K562 (cell line): ENCODE results near the gene TRDN. TPM values are rescaled to one million over a fixed set of nuclear protein-coding genes. Genes with fewer than 3 reads are reported as not detected.
A peak's percentile ranks its signal among the peaks of the same experiment; 100 is the strongest.

Source experiments
- ATAC-seq: fragments of 200-7000 bp; cut with Tn5 transposase; 3 replicates; pipeline ENCODE4 v1.9.1; 2020; ENCODE audit warnings: moderate library complexity
- BruUV-seq: library from RNA; stranded (reverse); fragments of 400-500 nt; replicated peaks from 2 replicates; lab custom pipeline; 2021; lab: Mats Ljungman, UMichigan
- CTCF ChIA-PET: fragments of 300-600 bp; formaldehyde crosslinking; extraction: SDS; loops from one replicate; lab custom pipeline; 2021; ENCODE audit warnings: low intra/inter-chr PET ratio; lab: Yijun Ruan, JAX
- POLR2A ChIA-PET: fragments of 300-600, 350-650 bp; sonication (Branson Sonifier 250); formaldehyde crosslinking; extraction: SDS; loops from one replicate; lab custom pipeline; 2021; ENCODE audit warnings: antibody characterized with exemption, inconsistent platforms; lab: Yijun Ruan, JAX
- DNase-seq, 4 experiments: peaks; one replicate each; pipeline versions ENCODE4 v3.0.0 to v3.0.0-alpha.2; 2011 to 2018; ENCODE audit warnings: low spot score in 3 of 4, mixed read lengths in 3 of 4; ENCODE audit errors: extremely low read depth in 1 of 4
- FAIRE-seq: peaks from 2 replicates; lab custom pipeline; 2011; peaks lifted over from hg19 to GRCh38; lab: Jason Lieb, UNC
- H2AFZ ChIP-seq: 2 replicates; pipeline ENCODE4 v1.6.0; 2011; ENCODE audit warnings: low read depth, low read length, control low read depth, inconsistent platforms
- H3K27ac ChIP-seq: fragments of 200-600 bp; 3 replicates; pipeline ENCODE4 v1.8.0; 2011; ENCODE audit warnings: low read depth, mild to moderate bottlenecking, control low read depth, inconsistent platforms, low read length, moderate library complexity, mixed read lengths; ENCODE audit errors: extremely low read depth
- H3K27me3 ChIP-seq, 2 experiments: fragments of 300-600 bp in 1 of 2; 2 replicates in 1 of 2; 3 replicates in 1 of 2; pipeline versions ENCODE4 v1.6.0 to v1.8.0; 2011; ENCODE audit warnings: inconsistent platforms in 2 of 2, low read length in 2 of 2, mild to moderate bottlenecking in 1 of 2, mixed read lengths in 1 of 2, moderate library complexity in 1 of 2; ENCODE audit not compliant: control insufficient read depth in 2 of 2, insufficient read depth in 2 of 2
- H3K36me3 ChIP-seq: fragments of 300-600 bp; 3 replicates; pipeline ENCODE4 v1.8.0; 2011; ENCODE audit warnings: mild to moderate bottlenecking, low read length, inconsistent platforms; ENCODE audit not compliant: control insufficient read depth, insufficient read depth
- H3K4me1 ChIP-seq, 2 experiments: fragments of 200-600 bp in 1 of 2; replicated peaks in 1 of 2; 2 replicates in 1 of 2; 3 replicates in 1 of 2; pipeline versions ENCODE4 v1.5.1 to v1.8.0; 2011; ENCODE audit warnings: inconsistent platforms in 2 of 2, low read length in 2 of 2, mild to moderate bottlenecking in 1 of 2, mixed read lengths in 1 of 2, moderate library complexity in 1 of 2; ENCODE audit not compliant: control insufficient read depth in 2 of 2, insufficient read depth in 2 of 2
- H3K4me2 ChIP-seq: 2 replicates; pipeline ENCODE4 v1.6.1; 2011; ENCODE audit warnings: low read length, control low read depth, inconsistent platforms, mixed read lengths; ENCODE audit not compliant: insufficient read depth
- H3K4me3 ChIP-seq: fragments of 200-600 bp; sonication (generic), shearing (Covaris generic); 2 replicates; pipeline ENCODE4 v1.5.1; 2016; ENCODE audit warnings: control low read depth, inconsistent platforms
- H3K79me2 ChIP-seq: fragments of 200-600 bp; 3 replicates; pipeline ENCODE4 v1.8.0; 2011; ENCODE audit warnings: low read length, inconsistent platforms; ENCODE audit not compliant: control insufficient read depth, insufficient read depth
- H3K9ac ChIP-seq, 2 experiments: 2 replicates each; pipeline versions ENCODE4 v1.6.0 to v1.6.1; 2011; ENCODE audit warnings: low read depth in 2 of 2, low read length in 2 of 2, control low read depth in 1 of 2, inconsistent platforms in 1 of 2, mild to moderate bottlenecking in 1 of 2, mixed read lengths in 1 of 2; ENCODE audit not compliant: insufficient read depth in 1 of 2
- H3K9me1 ChIP-seq: one replicate; pipeline ENCODE4 v1.6.0; 2011; ENCODE audit warnings: inconsistent platforms, mild to moderate bottlenecking, low read length, moderate library complexity; ENCODE audit not compliant: control insufficient read depth, insufficient read depth
- H3K9me3 ChIP-seq: replicated peaks from 2 replicates; pipeline ENCODE4 v1.5.1; 2011; ENCODE audit warnings: low read depth, low read length, inconsistent platforms; ENCODE audit not compliant: control insufficient read depth, insufficient read depth
- H4K20me1 ChIP-seq: replicated peaks from 2 replicates; pipeline ENCODE4 v1.6.1; 2011; ENCODE audit warnings: low read length, inconsistent platforms, mixed read lengths; ENCODE audit not compliant: control insufficient read depth, insufficient read depth
- BRCA1 ChIP-seq, 2 experiments: fragments of 450-650 bp in 1 of 2; sonication (generic) in 1 of 2; formaldehyde crosslinking in 1 of 2; IDR thresholded peaks; 2 replicates each; pipeline versions ENCODE4 v1.5.0 to v1.6.1; 2017 to 2020; ENCODE audit warnings: mild to moderate bottlenecking in 1 of 2, missing genetic modification reagents in 1 of 2
- BRF2 ChIP-seq: IDR thresholded peaks from 3 replicates; pipeline ENCODE4 v1.6.1; 2011; ENCODE audit warnings: borderline replicate concordance, mild to moderate bottlenecking; ENCODE audit not compliant: insufficient read length, insufficient read depth
- EHMT2 ChIP-seq: fragments of 450-650 bp; IDR thresholded peaks from 2 replicates; pipeline ENCODE4 v1.6.1; 2018; ENCODE audit warnings: antibody characterized with exemption
- NFE2 ChIP-seq: IDR thresholded peaks from 2 replicates; pipeline ENCODE4 v1.6.1; 2014; ENCODE audit warnings: antibody characterized with exemption, low read depth
- PRPF4 ChIP-seq: fragments of 200-400 bp; formaldehyde crosslinking; IDR thresholded peaks from one replicate; pipeline ENCODE4 v1.6.1; 2017; ENCODE audit warnings: low read length, low read depth, mild to moderate bottlenecking; ENCODE audit not compliant: insufficient read depth, poor library complexity, severe bottlenecking
- STAT5A ChIP-seq: IDR thresholded peaks from 2 replicates; pipeline ENCODE4 v1.6.1; 2012; ENCODE audit warnings: low read length, inconsistent platforms, borderline replicate concordance
- WGBS: fragments of 100-300 bp; shearing (Covaris generic); methylation state at CpG from one replicate; pipeline ENCODE4 v1.1.6; 2016; ENCODE audit warnings: low coverage, mixed read lengths; ENCODE audit not compliant: insufficient coverage; ENCODE audit errors: missing lambda C conversion rate; 5-methylcytosine and 5-hydroxymethylcytosine counted together
- in situ Hi-C: fragments of 300-500 bp; cut with MboI; formaldehyde crosslinking; loops from 4 replicates; pipeline ENCODE4 v1.15.0; 2018; ENCODE audit warnings: inconsistent platforms, mixed read lengths
- intact Hi-C: fragments of 100-400 bp; cut with micrococcal nuclease; formaldehyde crosslinking; loops from 2 replicates; pipeline ENCODE4 v1.14.2; 2022
- polyA plus RNA-seq, 8 experiments: library from polyadenylated mRNA; depleted of rRNA in 4 of 8; stranded (reverse) in 5 of 8; unstranded in 3 of 8; fragments of >200 nt; fragmentation: Nextera tagmentation in 2 of 8; fragmentation: Illumina TruSeq in 1 of 8; extraction: Ambion mirVana in 2 of 8; extraction: Trizol in 1 of 8; gene quantifications; 2 replicates each; pipeline versions ENCODE4 v1.2.1 to v1.2.3, GENCODE V29; 2011 to 2014; ENCODE audit warnings: inconsistent platforms in 1 of 8, missing spikeins in 1 of 8
- total RNA-seq, 7 experiments: library from RNA; depleted of rRNA in 6 of 7; stranded (reverse); fragments of >200 nt in 6 of 7; fragmentation: Illumina TruSeq in 2 of 7; extraction: Trizol in 2 of 7; gene quantifications; 2 replicates each; pipeline versions ENCODE4 v1.2.1 to v1.2.3, GENCODE V29; 2011 to 2021; ENCODE audit warnings: low replicate concordance in 1 of 7

Gene TRDN
- total and polyA plus RNA-seq, 9 of the 15 experiments (the other 6 are each of a cell fraction or from before 2014, with no cell fraction given): 0.05 to 0.50 (median 0.16) TPM

GRCh38 chr6:123321020-123321419 lies 315.7 kb downstream of the TRDN start:
- H3K4me3 ChIP-seq: no peak overlapping the region
- in situ Hi-C loops (loop anchor here (25.0 kb wide), 1 partner anchor 584 kb away; no protein-coding TSS in a partner anchor), intact Hi-C loops (no loop called here)
- no peaks in the 10 kb centered on the region for H4K20me1 ChIP-seq
- TF ChIP-seq EHMT2 (no peak), NFE2 (no peak), STAT5A (no peak), PRPF4 (no peak), BRF2 (no peak), BRCA1 (IDR thresholded peaks at IDR 0.05) (no peak), BRCA1 (CRISPR knock-in tag; IDR thresholded peaks at IDR 0.05) (no peak)
- no peak overlapping the region for H3K27ac ChIP-seq
- H3K9ac ChIP-seq: no peak overlapping the region
- WGBS: 19% methylated on average over 7 of the region's 7 CpGs
- H3K4me2 ChIP-seq: no peak overlapping the region
- no peaks in the 10 kb centered on the region for H3K9me3 ChIP-seq
- no peaks in the 10 kb centered on the region for H3K27me3 ChIP-seq
- no TSS peak for BruUV-seq
- no peak for DNase-seq
- no peak for FAIRE-seq
- H3K4me1 ChIP-seq: no peaks in the 10 kb centered on the region
- H3K79me2 ChIP-seq: no peaks in the 10 kb centered on the region
- CTCF ChIA-PET: no interaction called here
- 0 out of 2 replicates have a peak overlapping the region, but pooled peaks have one; percentile 29 for H2AFZ ChIP-seq
- H3K36me3 ChIP-seq: no peaks in the 10 kb centered on the region
- no peak for ATAC-seq
- POLR2A ChIA-PET: no interaction called here
- no peaks in the 10 kb centered on the region for H3K9me1 ChIP-seq
